ENCODE measurements around the gene SLC18A2. TPM values are rescaled to one million over a fixed set of nuclear protein-coding genes. Genes with fewer than 3 reads are reported as not detected.
"Not testable (repeated sequence)": the region's sequence is repeated elsewhere in the genome, so short reads cannot be mapped to it uniquely, and the experiment has no call there.

SLC18A2 gene
- total RNA-seq, 8 experiments from 2014 or later = 0.05 to 4.4 (median 0.15) TPM

GRCh38 chr10:117300671-117301070, 59.8 kb downstream of the SLC18A2 start:
- ATAC-seq (replicated peaks in 6 of 8) = no peak
- 40 to 100% (median 100%) methylated on average over 1 of the region's 1 CpG; no CpG with 5 or more reads in 2 of the 10 experiments for WGBS, 10 experiments
- in situ Hi-C loops (cut with MboI; ENCODE audit: low pct_unique_long_range_greater_than_20kb in 2 of 9, low sequenced_read_pairs in 9 of 9, unreplicated experiment in 9 of 9) = loop anchor here in 4 of 9 experiments (10.0 to 25.0 kb wide), 2 partner anchors 76 to 88 kb away; no protein-coding TSS in a partner anchor
- Histone ChIP-seq H3K4me3 (no peak overlapping the region), H3K27ac (no peak overlapping the region), H3K4me1 (replicated peaks in 1 of 2) (no peaks in the 10 kb centered on the region)

- WGBS, 10 experiments = 86 to 100% (median 97%) methylated on average over 1 to 3 of the region's 3 CpGs; no CpG with 5 or more reads in 2 of the 10 experiments
- H3K4me3 ChIP-seq; ATAC-seq (replicated peaks in 6 of 8); H3K4me1 ChIP-seq (replicated peaks in 1 of 2); H3K27ac ChIP-seq: not testable (repeated sequence)
- in situ Hi-C loops (cut with MboI; ENCODE audit: low pct_unique_long_range_greater_than_20kb in 2 of 9, low sequenced_read_pairs in 9 of 9, unreplicated experiment in 9 of 9) = loop anchor here in 4 of 9 experiments (10.0 to 25.0 kb wide), 2 partner anchors 79 to 91 kb away; no protein-coding TSS in a partner anchor
Observed at GRCh38 chr10:117303451-117303850, 62.5 kb downstream of the SLC18A2 start.

DNA sequence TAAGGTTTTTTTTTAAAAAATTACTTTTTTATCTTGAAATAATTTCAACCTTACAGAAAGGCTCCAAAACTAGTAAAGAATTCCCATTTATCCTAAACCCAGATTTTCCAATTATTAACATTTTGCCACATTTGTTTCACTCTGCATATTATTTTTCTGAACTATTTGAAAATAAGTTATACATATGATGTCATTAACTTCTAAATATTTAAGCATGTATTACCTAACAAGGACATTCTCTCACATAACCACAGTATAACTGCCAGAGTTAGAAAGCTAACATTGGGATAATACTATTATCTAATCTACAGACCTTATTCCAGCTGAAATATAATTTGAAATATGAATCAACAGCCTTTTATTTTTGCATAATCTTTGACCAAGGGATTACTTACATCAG, 65.8 kb downstream of the SLC18A2 start:
- Histone ChIP-seq H3K4me1 (replicated peaks in 1 of 2) (no peaks in the 10 kb centered on the region), H3K4me3 (no peak overlapping the region), H3K27ac (no peak overlapping the region)
- ATAC-seq (replicated peaks in 6 of 8) = no peak
- in situ Hi-C loops (cut with MboI; ENCODE audit: low pct_unique_long_range_greater_than_20kb in 2 of 9, low sequenced_read_pairs in 9 of 9, unreplicated experiment in 9 of 9) = loop anchor here in 4 of 9 experiments (10.0 to 25.0 kb wide), 2 partner anchors 82 to 94 kb away; no protein-coding TSS in a partner anchor

DNA sequence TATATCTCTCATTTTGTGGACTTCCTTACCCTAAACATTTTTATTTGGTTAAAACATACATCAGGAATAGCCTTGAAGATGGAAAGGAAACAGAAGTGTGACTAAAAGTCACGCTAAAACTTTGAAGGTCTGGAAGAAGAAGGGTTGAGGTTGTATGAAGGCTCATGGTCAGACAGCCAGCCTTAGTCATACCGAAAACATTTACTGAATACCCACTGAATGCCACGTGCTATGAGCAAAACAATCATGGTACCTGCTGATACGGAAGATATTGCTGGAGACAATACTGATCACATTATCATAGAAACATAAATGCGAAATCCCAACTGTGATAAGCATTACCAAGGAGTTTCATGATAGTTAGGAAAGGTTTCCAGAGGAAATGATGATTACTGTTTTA, 70.3 kb downstream of the SLC18A2 start:
- Histone ChIP-seq H3K4me3 (no peak overlapping the region), H3K27ac (no peak overlapping the region), H3K4me1 (replicated peaks in 1 of 2) (no peaks in the 10 kb centered on the region)
- in situ Hi-C loops (cut with MboI; ENCODE audit: low pct_unique_long_range_greater_than_20kb in 2 of 9, low sequenced_read_pairs in 9 of 9, unreplicated experiment in 9 of 9) = loop anchor here in 4 of 9 experiments (10.0 to 25.0 kb wide), 2 partner anchors 96 to 99 kb away; no protein-coding TSS in a partner anchor
- no peak for ATAC-seq (replicated peaks in 6 of 8)
- 90 to 100% (median 97%) methylated on average over 1 to 5 of the region's 5 CpGs for WGBS, 10 experiments

- WGBS, 10 experiments = 95 to 100% (median 100%) methylated on average over 1 to 4 of the region's 4 CpGs; no CpG with 5 or more reads in 1 of the 10 experiments
Observed at GRCh38 chr10:117312430-117312829, 71.5 kb downstream of the SLC18A2 start.

DNA sequence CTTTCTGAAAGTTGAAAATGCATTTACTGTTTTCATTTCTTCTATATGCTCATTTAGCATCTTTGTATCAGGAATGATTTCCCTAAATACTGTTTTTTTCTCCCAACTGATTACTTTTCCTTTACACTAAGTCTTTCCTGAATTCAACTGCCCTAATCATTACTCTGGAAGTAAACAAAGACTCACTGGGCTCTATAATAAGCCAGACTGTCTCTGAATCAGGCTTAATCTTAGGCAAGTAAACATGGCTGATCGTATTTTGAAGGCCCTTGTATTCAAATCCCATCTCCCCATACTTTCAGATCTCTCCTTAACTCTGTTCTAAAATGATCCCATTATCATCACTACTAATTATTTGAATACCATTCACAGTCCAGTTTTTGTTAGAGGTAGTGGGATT, 72.7 kb downstream of the SLC18A2 start:
- Histone ChIP-seq H3K4me1 (replicated peaks in 1 of 2) (no peaks in the 10 kb centered on the region), H3K27ac (no peak overlapping the region), H3K4me3 (no peak overlapping the region)
- ATAC-seq (replicated peaks in 6 of 8) = no peak
- in situ Hi-C loops (cut with MboI; ENCODE audit: low pct_unique_long_range_greater_than_20kb in 2 of 9, low sequenced_read_pairs in 9 of 9, unreplicated experiment in 9 of 9) = loop anchor here in 4 of 9 experiments (10.0 to 25.0 kb wide), 2 partner anchors 99 to 101 kb away; no protein-coding TSS in a partner anchor
- 80 to 100% (median 100%) methylated on average over 1 of the region's 1 CpG; no CpG with 5 or more reads in 2 of the 10 experiments for WGBS, 10 experiments

More at GRCh38 chr10:117312430-117312829, 71.5 kb downstream of the SLC18A2 start:
- Histone ChIP-seq H3K27ac (no peak overlapping the region), H3K4me3 (no peak overlapping the region), H3K4me1 (replicated peaks in 1 of 2) (no peaks in the 10 kb centered on the region)
- in situ Hi-C loops (cut with MboI; ENCODE audit: low pct_unique_long_range_greater_than_20kb in 2 of 9, low sequenced_read_pairs in 9 of 9, unreplicated experiment in 9 of 9) = loop anchor here in 4 of 9 experiments (10.0 to 25.0 kb wide), 2 partner anchors 98 to 100 kb away; no protein-coding TSS in a partner anchor
- ATAC-seq (replicated peaks in 6 of 8) = no peak

GRCh38 chr10:117316701-117317100, 75.8 kb downstream of the SLC18A2 start:
- peak in 3 of 8 experiments; percentile 47 to 61 (median 51) for ATAC-seq (replicated peaks in 6 of 8)
- no peaks in the 10 kb centered on the region for H3K4me1 ChIP-seq (replicated peaks in 1 of 2)
- H3K4me3 ChIP-seq = no peak overlapping the region
- WGBS, 10 experiments = 90 to 100% (median 100%) methylated on average over 1 to 2 of the region's 2 CpGs
- in situ Hi-C loops (cut with MboI; ENCODE audit: low pct_unique_long_range_greater_than_20kb in 2 of 9, low sequenced_read_pairs in 9 of 9, unreplicated experiment in 9 of 9) = loop anchor here in 4 of 9 experiments (10.0 to 25.0 kb wide), 2 partner anchors 102 to 104 kb away; no protein-coding TSS in a partner anchor
- H3K27ac ChIP-seq = no peak overlapping the region

GRCh38 chr10:117318909-117319308, 78.0 kb downstream of the SLC18A2 start:
- Histone ChIP-seq H3K4me1 (replicated peaks in 1 of 2) (no peaks in the 10 kb centered on the region), H3K27ac (no peak overlapping the region), H3K4me3 (no peak overlapping the region)
- no peak for ATAC-seq (replicated peaks in 6 of 8)
- in situ Hi-C loops (cut with MboI; ENCODE audit: low pct_unique_long_range_greater_than_20kb in 2 of 9, low sequenced_read_pairs in 9 of 9, unreplicated experiment in 9 of 9) = loop anchor here in 4 of 9 experiments (10.0 to 25.0 kb wide), 2 partner anchors 104 to 107 kb away; no protein-coding TSS in a partner anchor

GRCh38 chr10:117320050-117320665, 79.2 kb downstream of the SLC18A2 start:
- ATAC-seq (replicated peaks in 6 of 8) = peak in 1 of 8 experiments; percentile 21
- in situ Hi-C loops (cut with MboI; ENCODE audit: low pct_unique_long_range_greater_than_20kb in 2 of 9, low sequenced_read_pairs in 9 of 9, unreplicated experiment in 9 of 9) = loop anchor here in 3 of 9 experiments (25.0 kb wide), 1 partner anchor 108 kb away; no protein-coding TSS in a partner anchor

DNA sequence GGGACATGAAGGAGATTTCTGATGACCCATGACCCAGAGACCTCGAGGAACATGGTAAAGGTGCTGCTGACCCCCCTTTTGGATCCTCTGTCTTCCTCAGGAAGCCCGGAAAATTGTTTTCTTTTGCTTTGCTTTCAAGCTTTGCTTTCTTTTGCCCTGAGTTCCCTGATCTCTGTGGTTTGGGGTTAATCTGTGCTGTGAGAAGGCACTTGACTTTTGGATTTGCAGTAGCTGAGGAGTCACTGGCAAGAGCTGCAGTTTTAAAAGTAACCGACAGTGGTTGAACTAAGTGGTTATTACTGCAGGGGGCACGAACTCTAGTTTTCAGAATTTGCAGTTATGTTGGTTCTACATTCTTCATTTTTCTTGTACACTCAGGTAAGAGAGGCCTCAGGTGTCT, 81.3 kb downstream of the SLC18A2 start:
- no peak overlapping the region for H3K27ac ChIP-seq
- WGBS, 10 experiments = 59 to 100% (median 80%) methylated on average over 2 to 4 of the region's 4 CpGs; no CpG with 5 or more reads in 1 of the 10 experiments
- H3K4me1 ChIP-seq (replicated peaks in 1 of 2) = no peaks in the 10 kb centered on the region
- no peak overlapping the region for H3K4me3 ChIP-seq
- in situ Hi-C loops (cut with MboI; ENCODE audit: low pct_unique_long_range_greater_than_20kb in 2 of 9, low sequenced_read_pairs in 9 of 9, unreplicated experiment in 9 of 9) = loop anchor here in 3 of 9 experiments (25.0 kb wide), 1 partner anchor 110 kb away; no protein-coding TSS in a partner anchor
- no peak for ATAC-seq (replicated peaks in 6 of 8)

More at GRCh38 chr10:117320050-117320665, 79.2 kb downstream of the SLC18A2 start:
- Histone ChIP-seq H3K27ac (no peak overlapping the region), H3K4me1 (replicated peaks in 1 of 2) (no peaks in the 10 kb centered on the region), H3K4me3 (no peak overlapping the region)
- 0 to 33% (median 9%) methylated on average over 1 of the region's 1 CpG; no CpG with 5 or more reads in 1 of the 10 experiments for WGBS, 10 experiments

DNA sequence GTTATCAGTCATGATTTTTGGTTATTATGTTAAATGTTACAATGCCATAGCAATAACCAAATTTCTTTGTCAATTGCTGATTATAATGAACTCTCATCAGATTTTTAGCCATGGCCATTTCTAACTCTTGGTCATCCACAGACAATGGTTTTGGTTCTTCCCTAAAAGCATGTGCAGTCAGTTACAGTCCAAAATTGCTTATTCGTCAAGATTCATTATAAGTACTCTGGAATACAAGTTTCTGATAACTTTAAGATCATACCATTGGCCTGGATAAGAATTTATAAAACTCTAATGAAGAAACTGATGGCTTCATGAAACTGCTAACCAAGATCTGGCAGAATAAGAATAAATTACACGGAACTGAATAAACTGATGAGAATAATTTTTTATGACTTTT, 83.5 kb downstream of the SLC18A2 start:
- no peak overlapping the region for H3K4me3 ChIP-seq
- no peaks in the 10 kb centered on the region for H3K4me1 ChIP-seq (replicated peaks in 1 of 2)
- H3K27ac ChIP-seq = no peak overlapping the region
- 64 to 100% (median 91%) methylated on average over 1 to 2 of the region's 2 CpGs; no CpG with 5 or more reads in 1 of the 10 experiments for WGBS, 10 experiments
- ATAC-seq (replicated peaks in 6 of 8) = no peak
- in situ Hi-C loops (cut with MboI; ENCODE audit: low pct_unique_long_range_greater_than_20kb in 2 of 9, low sequenced_read_pairs in 9 of 9, unreplicated experiment in 9 of 9) = loop anchor here in 3 of 9 experiments (25.0 kb wide), 1 partner anchor 112 kb away; no protein-coding TSS in a partner anchor

DNA sequence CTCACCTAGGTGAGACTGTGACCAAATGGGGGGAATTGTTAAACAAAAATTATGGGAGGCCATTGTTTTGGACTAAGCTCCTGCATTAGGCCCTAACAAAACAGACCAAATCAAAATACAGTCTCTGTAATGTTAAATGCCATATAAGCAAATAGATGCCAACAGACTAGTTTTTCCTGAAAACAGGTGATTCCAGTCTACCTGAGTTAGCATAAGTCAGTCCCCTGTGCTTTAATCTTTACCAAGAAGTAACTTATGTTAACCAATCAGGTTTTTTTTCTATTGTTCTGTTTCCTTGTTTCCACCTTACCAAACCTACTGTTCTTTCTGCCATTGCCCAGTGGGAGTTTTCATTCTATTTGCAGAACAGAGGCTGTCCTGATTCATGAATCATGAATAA, 86.3 kb downstream of the SLC18A2 start:
- in situ Hi-C loops (cut with MboI; ENCODE audit: low pct_unique_long_range_greater_than_20kb in 2 of 9, low sequenced_read_pairs in 9 of 9, unreplicated experiment in 9 of 9) = no loop called here
- no peak overlapping the region for H3K4me3 ChIP-seq
- H3K4me1 ChIP-seq (replicated peaks in 1 of 2) = no peaks in the 10 kb centered on the region
- no peak for ATAC-seq (replicated peaks in 6 of 8)
- H3K27ac ChIP-seq = no peak overlapping the region

Data from motor neuron (in vitro differentiated cells).